Skeletal muscle cell (primary cell): ENCODE data around the gene ANKHD1.
"Not testable (repeated sequence)": the region's sequence is repeated elsewhere in the genome, so short reads cannot be mapped to it uniquely, and the experiment has no call there.

ENCODE experiments used
- DNase-seq: peaks from one replicate; pipeline ENCODE4 v3.0.0-alpha.2; 2010; ENCODE audit warnings: low read depth
- H3K4me3 ChIP-seq: 2 replicates; pipeline ENCODE4 v1.5.1; 2011; ENCODE audit warnings: low read depth, mild to moderate bottlenecking, control low read depth, low read length, moderate library complexity

Gene ANKHD1

GRCh38 chr5:140418862-140419520 lies 17.4 kb downstream of the ANKHD1 start:
- no peak overlapping the region for H3K4me3 ChIP-seq
- no peak for DNase-seq

DNA sequence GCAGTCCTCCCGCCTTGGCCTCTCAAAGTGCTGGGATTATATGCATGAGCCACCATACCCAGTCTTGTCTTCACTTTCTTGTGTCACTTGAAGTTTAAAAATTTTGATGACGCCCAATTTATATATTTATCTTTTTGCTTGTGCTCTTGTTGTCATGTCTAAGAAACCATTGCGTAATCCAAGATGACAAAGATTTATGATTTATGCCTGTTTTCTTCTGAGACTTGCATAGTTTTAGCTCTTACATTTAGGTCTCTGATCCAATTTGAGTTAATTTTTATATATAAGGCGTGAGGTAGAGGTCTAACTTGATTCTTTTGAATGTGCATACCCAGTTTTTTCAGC lies 18.6 kb downstream of the ANKHD1 start:
- no peak overlapping the region for H3K4me3 ChIP-seq
- no peak for DNase-seq

DNA sequence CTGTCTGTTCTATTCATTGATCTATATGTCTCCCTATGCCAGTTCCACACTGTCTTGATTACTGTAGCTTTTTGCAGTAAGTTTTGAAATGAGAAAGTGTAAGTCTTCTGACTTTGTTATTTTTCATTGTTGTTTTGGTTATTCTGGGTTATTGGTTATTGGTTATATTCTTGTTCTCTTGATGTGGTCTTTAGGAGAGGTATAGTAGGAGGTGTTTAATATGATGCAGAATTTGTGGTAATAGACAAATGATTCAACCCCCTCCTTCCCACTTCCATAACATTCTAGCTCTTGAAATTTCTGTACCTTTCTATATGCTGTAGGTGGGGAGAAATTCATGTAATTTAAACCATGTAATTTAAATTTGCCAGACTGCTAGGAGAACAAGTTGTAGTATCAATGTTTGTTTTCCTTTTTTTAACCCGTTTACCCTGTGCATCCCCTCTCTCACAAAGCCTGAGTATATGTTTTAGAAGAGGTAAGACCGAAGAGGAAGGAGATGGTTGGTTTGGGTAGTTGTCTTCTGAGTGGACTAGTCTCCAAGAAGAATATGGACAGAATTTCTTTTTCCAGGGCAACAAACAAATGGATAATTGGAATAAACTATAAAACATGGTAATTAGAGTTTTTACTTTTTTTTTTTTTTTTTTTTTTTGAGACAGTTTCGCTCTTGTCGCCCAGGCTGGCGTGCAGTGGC lies 19.2 kb downstream of the ANKHD1 start:
- H3K4me3 ChIP-seq, result no peak overlapping the region
- DNase-seq, result no peak

- H3K4me3 ChIP-seq, DNase-seq: not testable (repeated sequence)
Measured at GRCh38 chr5:140421375-140421774, 19.7 kb downstream of the ANKHD1 start.

DNA sequence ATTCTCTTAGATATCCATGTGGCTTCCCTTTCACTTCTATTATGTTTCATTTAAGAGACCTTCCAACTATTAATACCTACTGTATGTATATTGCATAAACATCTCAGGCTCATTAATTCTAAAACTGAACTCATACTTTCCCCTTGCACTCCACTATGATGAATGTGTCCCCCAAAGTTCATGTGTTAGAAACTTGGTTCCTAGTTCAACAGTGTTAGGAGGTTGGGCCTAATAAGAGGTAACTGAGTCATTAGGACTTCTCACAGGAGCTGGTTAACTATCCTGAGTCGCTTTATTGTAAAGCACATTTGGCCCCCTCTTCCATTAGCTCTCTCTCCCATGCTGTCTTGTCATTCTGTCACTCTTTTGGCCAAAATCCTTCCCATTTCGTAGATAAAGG lies 22.0 kb downstream of the ANKHD1 start:
- no peak for DNase-seq
- H3K4me3 ChIP-seq, result no peak overlapping the region

GRCh38 chr5:140424135-140424534 lies 22.5 kb downstream of the ANKHD1 start:
- DNase-seq, result no peak
- no peak overlapping the region for H3K4me3 ChIP-seq

DNA sequence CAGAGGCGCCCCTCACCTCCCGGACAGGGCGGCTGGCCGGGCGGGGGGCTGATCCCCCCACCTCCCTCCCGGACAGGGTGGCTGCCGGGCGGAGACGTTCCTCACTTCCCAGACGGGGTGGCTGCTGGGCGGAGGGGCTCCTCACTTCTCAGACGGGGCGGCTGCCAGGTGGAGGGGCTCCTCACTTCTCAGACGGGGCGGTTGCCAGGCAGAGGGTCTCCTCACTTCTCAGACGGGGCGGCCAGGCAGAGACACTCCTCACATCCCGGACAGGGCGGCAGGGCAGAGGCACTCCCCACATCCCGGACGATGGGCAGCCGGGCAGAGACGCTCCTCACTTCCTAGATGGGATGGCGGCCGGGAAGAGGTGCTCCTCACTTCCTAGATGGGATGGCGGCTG lies 26.1 kb downstream of the ANKHD1 start:
- DNase-seq, H3K4me3 ChIP-seq: not testable (repeated sequence)

- no peak overlapping the region for H3K4me3 ChIP-seq
- DNase-seq, result no peak
Measured at GRCh38 chr5:140429724-140430123, 28.1 kb downstream of the ANKHD1 start.

GRCh38 chr5:140432212-140432611 lies 30.6 kb downstream of the ANKHD1 start:
- no peak for DNase-seq
- no peak overlapping the region for H3K4me3 ChIP-seq

DNA sequence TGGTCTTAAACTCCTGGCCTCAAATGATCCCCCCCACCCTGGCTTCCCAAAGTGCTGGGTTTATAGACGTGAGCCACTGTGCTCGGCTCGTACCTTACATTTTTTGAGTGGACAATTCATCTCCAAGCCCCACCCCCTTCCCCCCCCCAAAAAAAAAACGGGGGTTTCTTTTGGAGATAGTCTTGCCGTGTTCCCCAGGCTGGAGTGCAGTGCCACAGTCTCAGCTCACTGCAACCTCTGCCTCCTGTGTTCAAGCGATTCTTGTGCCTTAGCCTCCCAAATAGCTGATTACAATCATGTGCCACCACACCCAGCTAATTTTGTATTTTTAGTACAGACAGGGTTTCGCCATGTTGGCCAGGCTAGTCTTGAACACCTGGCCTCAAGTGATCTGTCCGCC lies 31.3 kb downstream of the ANKHD1 start:
- no peak for DNase-seq
- H3K4me3 ChIP-seq, result no peak overlapping the region

DNA sequence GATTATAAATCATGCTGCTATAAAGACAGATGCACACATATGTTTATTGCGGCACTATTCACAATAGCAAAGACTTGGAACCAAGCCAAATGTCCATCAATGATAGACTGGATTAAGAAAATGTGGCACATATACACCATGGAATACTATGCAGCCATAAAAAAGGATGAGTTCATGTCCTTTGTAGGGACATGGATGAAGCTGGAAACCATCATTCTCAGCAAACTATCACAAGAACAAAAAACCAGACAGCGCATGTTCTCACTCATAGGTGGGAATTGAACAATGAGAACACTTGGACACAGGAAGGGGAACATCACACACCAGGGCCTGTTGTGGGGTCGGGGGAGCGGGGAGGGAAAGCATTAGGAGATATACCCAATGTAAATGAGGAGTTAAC lies 55.7 kb downstream of the ANKHD1 start:
- not testable (repeated sequence) for H3K4me3 ChIP-seq, DNase-seq

DNA sequence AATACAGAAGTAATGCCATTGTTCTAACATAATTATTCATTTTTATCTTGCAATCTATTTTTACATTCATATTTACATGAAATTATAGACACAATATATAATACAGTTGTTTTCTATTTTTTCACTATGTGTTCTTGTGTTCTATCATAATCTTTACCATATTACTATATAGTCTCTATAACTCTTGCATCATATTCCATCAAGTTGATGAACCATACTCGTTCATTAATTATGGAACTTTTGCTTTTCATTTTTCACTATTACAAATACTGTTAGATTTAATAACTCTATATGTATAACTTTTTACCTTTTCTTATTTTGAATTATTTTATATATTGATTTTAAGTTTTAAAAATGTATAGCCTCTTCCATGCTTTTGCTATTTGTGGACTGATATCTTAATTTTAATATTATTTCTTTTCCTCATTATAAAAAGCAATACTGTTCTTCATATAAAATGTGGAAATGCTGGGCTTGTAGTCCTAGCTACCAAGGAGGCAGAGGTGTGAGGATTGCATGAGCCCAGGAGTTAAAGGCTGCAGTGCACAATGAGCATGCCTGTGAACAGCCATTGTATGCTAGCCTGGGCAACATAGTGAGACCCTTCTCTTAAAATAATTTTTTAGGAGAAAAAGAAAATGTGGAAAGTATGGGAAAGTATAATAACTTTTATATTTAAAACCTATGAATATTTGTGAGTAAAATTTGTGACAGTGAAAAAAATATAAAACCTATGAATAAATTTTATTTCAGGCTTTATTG lies 65.5 kb downstream of the ANKHD1 start:
- no peak overlapping the region for H3K4me3 ChIP-seq
- no peak for DNase-seq

DNA sequence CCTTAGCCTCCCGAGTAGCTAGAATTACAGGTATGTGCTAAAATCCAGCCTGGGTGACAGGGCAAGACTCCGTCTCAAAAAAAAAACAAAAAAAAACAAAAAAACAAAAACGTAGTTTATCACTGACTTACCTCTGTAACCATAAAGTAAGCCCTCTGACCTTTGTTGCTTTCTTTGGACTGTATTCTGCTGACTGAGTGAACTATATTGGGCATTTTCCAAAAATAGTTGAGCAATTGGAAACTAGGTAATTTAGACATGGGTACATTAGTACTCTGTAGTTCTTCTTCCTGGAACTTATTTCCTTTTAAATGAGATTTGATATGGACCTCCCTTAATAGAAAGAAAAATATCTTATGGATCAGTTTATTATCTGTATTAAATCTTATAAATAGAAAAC lies 66.6 kb downstream of the ANKHD1 start:
- no peak overlapping the region for H3K4me3 ChIP-seq
- DNase-seq, result no peak

DNA sequence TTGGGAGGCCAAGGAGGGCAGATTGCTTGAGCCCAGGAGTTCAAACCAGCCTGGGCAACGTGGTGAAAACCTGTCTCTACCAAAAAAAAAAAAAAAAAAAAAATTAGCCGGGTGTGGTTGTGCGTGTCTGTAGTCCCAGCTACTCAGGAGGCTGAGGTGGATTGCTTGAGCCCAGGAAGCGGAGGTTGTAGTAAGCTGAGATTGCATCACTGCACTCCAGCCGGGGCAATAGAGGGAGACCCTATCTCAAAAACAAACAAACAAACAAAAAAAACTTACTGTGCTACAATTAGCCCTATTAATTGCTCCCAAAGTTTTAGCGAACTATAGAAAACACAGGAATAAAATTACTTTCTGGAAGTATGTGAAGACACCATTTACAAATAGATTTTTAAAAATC lies 67.6 kb downstream of the ANKHD1 start:
- no peak overlapping the region for H3K4me3 ChIP-seq
- no peak for DNase-seq

DNA sequence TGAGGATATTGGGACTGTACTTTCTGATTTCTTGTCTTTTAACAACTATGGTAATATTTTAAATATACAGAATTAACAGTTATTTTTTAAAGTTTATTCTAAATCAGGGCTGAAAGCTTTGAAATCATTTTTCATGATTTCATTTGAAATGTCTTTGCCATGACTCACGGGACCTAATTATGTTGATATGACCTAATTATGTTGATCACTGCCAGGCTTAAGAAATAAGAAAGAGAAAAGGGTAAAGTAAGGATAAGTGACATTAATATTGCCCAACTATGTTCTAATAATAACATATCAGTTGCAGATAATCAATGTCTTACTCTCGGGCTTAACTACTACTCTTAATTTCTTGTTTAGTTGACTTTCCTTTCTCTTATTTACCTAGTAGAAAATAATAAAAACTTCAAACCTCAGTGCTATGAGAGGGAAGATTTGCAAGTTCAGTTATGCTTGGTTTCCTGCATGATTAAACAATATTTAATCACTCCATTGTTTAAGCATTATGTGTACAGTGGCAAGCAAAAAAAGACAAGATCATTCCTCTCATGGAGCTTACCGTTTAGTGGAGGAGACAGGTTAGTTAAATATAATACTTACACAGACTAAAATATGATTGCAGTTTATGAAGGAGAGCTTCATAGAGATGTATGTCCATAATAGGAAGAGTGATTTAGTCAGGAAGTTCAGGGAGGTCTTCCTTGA lies 78.8 kb downstream of the ANKHD1 start:
- no peak for DNase-seq
- no peak overlapping the region for H3K4me3 ChIP-seq

DNA sequence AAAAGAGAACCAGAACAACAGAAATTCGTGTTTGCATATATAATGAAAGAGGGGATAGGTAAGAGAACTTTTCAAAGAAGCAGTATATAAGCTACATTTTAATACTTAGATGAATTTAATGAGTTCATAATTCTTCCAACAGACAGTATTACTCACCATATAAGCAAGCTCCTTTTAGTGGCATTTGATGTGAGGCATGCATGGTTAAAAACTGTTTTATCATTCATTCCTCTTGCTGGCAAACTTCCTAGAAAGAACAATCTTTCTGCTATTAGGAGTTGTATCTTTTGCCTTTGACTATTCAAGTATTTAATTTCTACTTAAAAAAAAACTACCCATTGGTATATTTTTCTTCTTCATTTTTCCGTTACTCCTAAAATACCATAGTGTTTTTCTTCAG lies 80.1 kb downstream of the ANKHD1 start:
- DNase-seq, result peak; percentile 1
- no peak overlapping the region for H3K4me3 ChIP-seq

DNA sequence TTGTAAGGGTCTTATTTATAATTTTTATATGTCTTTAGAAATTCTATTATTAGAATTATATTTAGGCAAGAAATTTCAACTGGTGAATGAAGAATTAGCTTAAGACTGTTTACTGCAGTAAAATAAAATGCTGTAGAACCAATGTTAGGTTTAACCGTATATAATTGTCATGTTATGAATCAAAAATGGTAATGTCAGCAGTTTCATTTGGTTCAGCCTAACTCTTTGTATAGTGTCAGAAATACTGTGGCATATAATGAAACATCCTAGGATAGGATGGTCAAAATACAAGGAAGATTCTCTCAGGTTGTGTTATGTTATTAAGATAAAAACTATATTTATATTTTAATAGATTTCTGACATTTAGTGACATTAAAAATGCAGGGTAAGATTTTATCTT lies 81.4 kb downstream of the ANKHD1 start:
- H3K4me3 ChIP-seq, result no peak overlapping the region
- no peak for DNase-seq

DNA sequence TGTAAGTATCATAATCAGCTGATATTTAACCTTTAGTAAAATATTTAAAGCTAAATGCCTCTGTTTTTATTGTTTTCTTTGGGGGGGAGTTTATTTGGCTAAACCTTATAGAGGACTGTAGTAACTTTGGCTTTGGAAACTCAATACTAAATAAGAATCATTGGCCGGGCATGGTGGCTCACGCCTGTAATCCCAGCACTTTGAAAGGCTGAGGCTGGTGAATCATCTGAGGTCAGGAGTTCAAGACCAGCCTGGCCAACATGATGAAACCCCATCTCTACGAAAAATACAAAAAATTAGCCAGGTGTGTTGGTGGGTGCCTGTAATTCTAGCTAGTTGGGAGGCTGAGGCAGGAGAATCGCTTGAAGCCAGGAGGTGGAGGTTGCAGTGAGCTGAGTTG lies 86.5 kb downstream of the ANKHD1 start:
- DNase-seq, result not testable (repeated sequence)

DNA sequence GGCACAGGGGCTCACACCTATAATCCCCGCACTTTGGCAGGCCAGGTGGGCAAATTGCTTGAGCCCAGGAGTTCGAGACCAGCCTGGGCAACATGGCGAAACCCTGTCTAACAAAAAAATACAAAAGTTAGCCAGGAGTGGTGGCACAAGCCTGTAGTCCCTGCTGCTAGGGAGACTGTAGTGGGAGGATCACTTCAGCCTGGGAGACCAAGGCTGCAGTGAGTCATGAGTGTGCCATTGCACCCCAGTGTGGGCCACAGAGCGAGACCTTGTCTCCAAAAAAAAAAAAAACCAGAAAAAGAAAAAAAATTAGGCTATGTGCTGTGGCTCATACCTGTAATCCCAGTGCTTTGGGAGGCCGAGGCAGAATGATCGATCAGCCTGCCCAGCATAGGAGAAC lies 87.3 kb downstream of the ANKHD1 start:
- H3K4me3 ChIP-seq, result no peak overlapping the region
- no peak for DNase-seq

More for the DNA sequence above, 86.5 kb downstream of the ANKHD1 start:
- not testable (repeated sequence) for H3K4me3 ChIP-seq

GRCh38 chr5:140497897-140498296 lies 96.3 kb downstream of the ANKHD1 start:
- H3K4me3 ChIP-seq, result no peak overlapping the region
- DNase-seq, result no peak
